Effector memory CD4-positive, alpha-beta T cell (primary cell): ENCODE results near the gene IP6K2.
"Not testable (repeated sequence)": the region's sequence is repeated elsewhere in the genome, so short reads cannot be mapped to it uniquely, and the experiment has no call there.

Experiments
- DNase-seq, 3 donors: peaks; one replicate each; pipeline ENCODE4 v3.0.0-alpha.2; 2020
- H3K27ac ChIP-seq: 2 replicates; pipeline ENCODE4 v1.7.0; 2013; ENCODE audit warnings: mild to moderate bottlenecking, low read length, moderate library complexity; ENCODE audit not compliant: insufficient read depth, poor library complexity, severe bottlenecking
- H3K27me3 ChIP-seq: replicated peaks from 2 replicates; pipeline ENCODE4 v1.7.0; 2013; ENCODE audit warnings: mild to moderate bottlenecking, low read length; ENCODE audit not compliant: insufficient read depth, control insufficient read depth, poor library complexity, severe bottlenecking
- H3K36me3 ChIP-seq: 2 replicates; pipeline ENCODE4 v1.7.0; 2013; ENCODE audit warnings: mild to moderate bottlenecking, low read length, moderate library complexity; ENCODE audit not compliant: control insufficient read depth, insufficient read depth
- H3K4me1 ChIP-seq: 2 replicates; pipeline ENCODE4 v1.7.0; 2013; ENCODE audit warnings: low read length, mild to moderate bottlenecking; ENCODE audit not compliant: control insufficient read depth, insufficient read depth, poor library complexity, severe bottlenecking
- H3K4me3 ChIP-seq: 2 replicates; pipeline ENCODE4 v1.7.0; 2013; ENCODE audit warnings: low read length, low read depth, mild to moderate bottlenecking; ENCODE audit not compliant: insufficient read depth, poor library complexity, severe bottlenecking
- H3K9me3 ChIP-seq: 2 replicates; pipeline ENCODE4 v1.7.0; 2013; ENCODE audit warnings: mild to moderate bottlenecking, low read length, moderate library complexity; ENCODE audit not compliant: control insufficient read depth

The IP6K2 gene

GRCh38 chr3:48747015-48747615, 30.1 kb upstream of the IP6K2 start:
- DNase-seq, result no peak
- Histone ChIP-seq H3K27ac (no peak overlapping the region), H3K4me3 (no peak overlapping the region)

DNA sequence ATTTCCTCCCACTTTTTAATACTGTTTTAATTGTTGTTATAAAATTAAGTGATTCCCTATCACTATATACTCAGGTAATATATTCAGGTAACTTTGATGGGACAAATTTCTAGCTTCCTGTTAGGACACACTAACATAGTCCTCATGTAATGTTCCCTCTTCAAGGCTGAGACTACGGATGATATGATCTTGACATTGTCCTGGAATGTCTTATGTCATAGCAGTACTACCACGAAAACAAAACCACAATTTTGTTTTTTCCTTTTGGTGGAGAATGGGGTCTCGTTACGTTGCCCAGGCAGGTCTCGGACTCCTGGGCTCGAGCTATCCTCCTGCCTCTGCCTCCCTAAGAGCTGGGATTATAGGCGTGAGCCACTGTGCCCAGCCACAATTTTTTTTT, 26.8 kb upstream of the IP6K2 start:
- no peak overlapping the region for H3K4me3 ChIP-seq
- no peak overlapping the region for H3K27ac ChIP-seq
- no peaks in the 10 kb centered on the region for H3K9me3 ChIP-seq
- no peaks in the 10 kb centered on the region for H3K4me1 ChIP-seq
- H3K27me3 ChIP-seq, result no peaks in the 10 kb centered on the region
- H3K36me3 ChIP-seq, result peaks cover 3% of the 10 kb centered on the region
- no peak for DNase-seq

More at GRCh38 chr3:48747015-48747615, 30.1 kb upstream of the IP6K2 start:
- H3K27me3 ChIP-seq, result no peaks in the 10 kb centered on the region
- no peaks in the 10 kb centered on the region for H3K9me3 ChIP-seq
- peaks cover 19% of the 10 kb centered on the region for H3K36me3 ChIP-seq
- no peaks in the 10 kb centered on the region for H3K4me1 ChIP-seq

GRCh38 chr3:48741226-48741625, 24.2 kb upstream of the IP6K2 start:
- not testable (repeated sequence) for H3K27ac ChIP-seq, H3K4me1 ChIP-seq, H3K4me3 ChIP-seq, H3K36me3 ChIP-seq, DNase-seq, H3K9me3 ChIP-seq, H3K27me3 ChIP-seq

DNA sequence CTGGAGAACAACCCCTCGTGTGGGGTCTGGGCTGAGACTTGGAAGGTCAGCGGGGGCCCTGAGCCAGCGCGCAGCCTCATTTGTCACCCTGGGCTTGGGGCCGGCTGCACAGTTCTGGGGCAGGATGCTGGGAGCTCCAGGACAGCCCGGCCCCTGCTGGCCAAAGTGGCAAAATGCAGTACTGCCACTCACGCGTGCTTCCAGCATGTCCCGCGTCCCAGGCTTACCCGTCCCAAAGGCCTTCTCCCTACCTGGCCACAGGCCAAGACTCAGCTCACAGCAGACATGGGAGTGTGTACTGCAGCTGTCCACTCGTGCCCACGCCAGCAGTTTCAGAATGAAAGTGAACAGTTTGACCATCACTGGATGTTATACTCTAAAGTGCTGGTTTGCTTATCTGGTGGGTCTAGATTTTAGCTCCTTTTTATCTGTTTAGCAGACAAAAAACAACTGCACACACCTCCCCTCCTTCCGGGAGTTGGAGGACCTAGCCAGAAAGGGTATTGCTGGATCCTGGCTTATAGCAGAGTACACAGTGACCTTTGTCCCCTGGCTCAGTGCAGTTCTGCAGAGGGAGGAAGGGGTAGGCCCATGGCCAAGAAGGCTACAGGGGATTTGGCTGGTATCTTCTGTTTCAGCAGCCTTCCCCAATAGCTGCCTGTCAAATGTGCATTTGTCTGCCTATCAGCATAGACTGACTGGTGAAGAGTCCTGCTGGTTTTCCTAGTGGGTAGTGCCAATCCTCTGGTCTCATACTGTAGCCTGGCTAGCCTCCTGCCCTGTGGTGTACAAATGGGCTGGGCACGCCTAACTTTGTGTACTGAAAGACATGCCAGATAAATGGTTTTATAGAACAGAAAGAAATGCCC, 23.2 kb upstream of the IP6K2 start:
- H3K4me3 ChIP-seq, result no peak overlapping the region
- H3K4me1 ChIP-seq, result no peaks in the 10 kb centered on the region
- H3K27ac ChIP-seq, result no peak overlapping the region
- peak in 2 of 3 donors; percentile 7 to 19 for DNase-seq
- H3K27me3 ChIP-seq, result no peaks in the 10 kb centered on the region
- H3K9me3 ChIP-seq, result no peaks in the 10 kb centered on the region
- no peaks in the 10 kb centered on the region for H3K36me3 ChIP-seq

DNA sequence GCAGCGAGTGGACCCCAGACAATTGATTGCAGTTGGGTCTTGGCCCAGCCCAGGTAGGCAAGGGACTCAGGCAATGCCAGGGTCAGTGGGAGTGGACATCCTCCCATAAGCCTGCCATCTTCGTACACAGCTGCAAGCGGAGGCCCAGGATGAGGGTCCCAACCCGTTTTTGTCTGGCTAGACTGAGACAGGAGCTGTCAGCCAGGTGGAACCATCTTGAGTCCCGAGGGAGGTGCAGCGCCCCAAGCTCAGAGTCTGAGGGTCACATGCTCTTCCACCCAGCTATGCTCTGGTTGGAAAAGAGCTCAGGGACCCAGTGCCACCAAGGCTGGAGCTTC, 22.6 kb upstream of the IP6K2 start:
- Histone ChIP-seq H3K9me3 (no peaks in the 10 kb centered on the region), H3K4me3 (no peak overlapping the region), H3K27ac (no peak overlapping the region), H3K36me3 (no peaks in the 10 kb centered on the region), H3K27me3 (no peaks in the 10 kb centered on the region), H3K4me1 (no peaks in the 10 kb centered on the region)
- no peak for DNase-seq

GRCh38 chr3:48738926-48739616, 22.1 kb upstream of the IP6K2 start:
- no peaks in the 10 kb centered on the region for H3K36me3 ChIP-seq
- no peak overlapping the region for H3K27ac ChIP-seq
- no peaks in the 10 kb centered on the region for H3K9me3 ChIP-seq
- no peak for DNase-seq
- H3K27me3 ChIP-seq, result no peaks in the 10 kb centered on the region
- H3K4me3 ChIP-seq, result no peak overlapping the region
- no peaks in the 10 kb centered on the region for H3K4me1 ChIP-seq

DNA sequence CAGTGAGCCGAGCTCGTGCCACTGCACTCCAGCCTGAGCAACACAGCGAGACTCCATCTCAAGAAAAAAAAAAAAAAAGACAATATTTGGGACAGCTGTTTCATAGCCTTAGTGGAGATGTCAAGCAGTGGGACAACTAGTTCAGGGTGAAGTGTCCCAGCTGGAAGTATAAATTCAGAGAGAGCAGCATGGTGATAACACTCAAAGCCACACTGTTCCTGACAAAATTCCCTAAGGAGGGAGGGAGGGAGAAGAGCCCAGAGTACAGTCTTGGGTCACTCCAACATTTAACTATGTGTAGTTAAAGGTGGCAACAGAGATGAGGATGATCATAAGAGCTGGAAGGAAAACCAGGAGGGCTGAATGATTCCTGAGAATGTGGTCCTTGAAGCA, 21.1 kb upstream of the IP6K2 start:
- DNase-seq, result no peak
- Histone ChIP-seq H3K4me3 (no peak overlapping the region), H3K27me3 (no peaks in the 10 kb centered on the region), H3K4me1 (no peaks in the 10 kb centered on the region), H3K36me3 (no peaks in the 10 kb centered on the region), H3K27ac (no peak overlapping the region), H3K9me3 (no peaks in the 10 kb centered on the region)

DNA sequence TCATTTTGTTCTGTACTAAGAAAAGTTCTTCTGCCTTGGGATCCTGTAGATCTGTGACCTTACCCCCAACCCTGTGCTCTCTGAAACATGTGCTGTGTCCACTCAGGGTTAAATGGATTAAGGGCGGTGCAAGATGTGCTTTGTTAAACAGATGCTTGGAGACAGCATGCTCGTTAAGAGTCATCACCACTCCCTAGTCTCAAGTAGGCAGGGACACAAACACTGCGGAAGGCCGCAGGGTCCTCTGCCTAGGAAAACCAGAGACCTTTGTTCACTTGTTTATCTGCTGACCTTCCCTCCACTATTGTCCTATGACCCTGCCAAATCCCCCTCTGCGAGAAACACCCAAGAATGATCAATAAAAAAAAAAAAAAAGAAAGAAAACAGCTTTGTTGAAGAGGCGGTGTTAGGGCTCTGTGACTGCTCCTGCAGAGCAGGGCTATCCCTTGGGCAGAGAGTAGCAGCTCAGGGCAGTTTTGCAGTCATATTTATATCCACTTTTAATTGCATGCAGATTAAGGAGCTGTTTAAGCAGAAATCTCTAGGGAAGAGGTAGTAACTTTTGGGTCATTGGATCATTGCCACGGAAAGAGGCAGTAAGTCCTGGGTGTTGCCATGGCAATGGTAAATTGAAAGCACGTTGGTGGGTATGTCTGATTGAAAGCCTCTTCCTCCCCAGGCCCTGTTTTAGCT, 18.2 kb upstream of the IP6K2 start:
- DNase-seq, H3K27me3 ChIP-seq, H3K4me1 ChIP-seq, H3K9me3 ChIP-seq, H3K27ac ChIP-seq, H3K4me3 ChIP-seq, H3K36me3 ChIP-seq: not testable (repeated sequence)

- not testable (repeated sequence) for H3K27me3 ChIP-seq, H3K9me3 ChIP-seq, DNase-seq, H3K27ac ChIP-seq, H3K4me3 ChIP-seq, H3K36me3 ChIP-seq, H3K4me1 ChIP-seq
Observed at GRCh38 chr3:48734541-48734940, 17.5 kb upstream of the IP6K2 start.
